CD14-positive monocyte (primary cell): ENCODE measurements around the gene FAXC. TPM values are rescaled to one million over a fixed set of nuclear protein-coding genes. Genes with fewer than 3 reads are reported as not detected.

ENCODE experiments used
- DNase-seq, 3 donors: peaks; one replicate each; pipeline ENCODE4 v3.0.0-alpha.2; 2011 to 2022
- H2AFZ ChIP-seq: 2 replicates; pipeline ENCODE4 v1.6.0; 2012; ENCODE audit warnings: mild to moderate bottlenecking, low read depth, low read length, inconsistent platforms; ENCODE audit not compliant: insufficient read depth, poor library complexity, severe bottlenecking
- H3K27ac ChIP-seq, 2 donors: 1 replicate in 1 of 2; 2 replicates in 1 of 2; pipeline ENCODE4 v1.5.1; 2012 to 2013; ENCODE audit warnings: low read length in 2 of 2, control low read depth in 1 of 2, inconsistent platforms in 1 of 2, low read depth in 1 of 2, mild to moderate bottlenecking in 1 of 2
- H3K27me3 ChIP-seq, 2 donors: one replicate each; pipeline versions ENCODE4 v1.6.0 to v1.6.1; 2011 to 2013; ENCODE audit warnings: low read length in 2 of 2; ENCODE audit not compliant: control insufficient read depth in 2 of 2, insufficient read depth in 2 of 2
- H3K36me3 ChIP-seq, 2 donors: replicated peaks in 1 of 2; 1 replicate in 1 of 2; 2 replicates in 1 of 2; pipeline versions ENCODE4 v1.5.1 to v1.6.1; 2012 to 2013; ENCODE audit warnings: low read length in 2 of 2, control low read depth in 1 of 2, inconsistent platforms in 1 of 2, mild to moderate bottlenecking in 1 of 2; ENCODE audit not compliant: insufficient read depth in 2 of 2, control insufficient read depth in 1 of 2
- H3K4me1 ChIP-seq, 2 donors: 1 replicate in 1 of 2; 2 replicates in 1 of 2; pipeline versions ENCODE4 v1.5.1 to v1.6.1; 2012 to 2013; ENCODE audit warnings: low read length in 2 of 2, control low read depth in 1 of 2, inconsistent platforms in 1 of 2, mild to moderate bottlenecking in 1 of 2, moderate library complexity in 1 of 2; ENCODE audit not compliant: insufficient read depth in 2 of 2, control insufficient read depth in 1 of 2
- H3K4me2 ChIP-seq: replicated peaks from 2 replicates; pipeline ENCODE3; 2012; ENCODE audit warnings: low read length, moderate library complexity, mild to moderate bottlenecking; ENCODE audit not compliant: poor library complexity, severe bottlenecking; ENCODE audit errors: extremely low read depth
- H3K4me3 ChIP-seq, 3 experiments: fragments of 200-600 bp in 1 of 3; sonication (generic) in 1 of 3; replicated peaks in 1 of 3; 1 replicate in 2 of 3; 2 replicates in 1 of 3; pipeline ENCODE4 v1.5.1; 2011 to 2013; ENCODE audit warnings: low read length in 3 of 3, mild to moderate bottlenecking in 3 of 3, control low read depth in 2 of 3, low read depth in 2 of 3, inconsistent platforms in 1 of 3, moderate library complexity in 1 of 3
- H3K79me2 ChIP-seq: 2 replicates; pipeline ENCODE4 v1.6.0; 2012; ENCODE audit warnings: mild to moderate bottlenecking, control low read depth, inconsistent platforms, low read length, moderate library complexity; ENCODE audit not compliant: insufficient read depth
- H3K9ac ChIP-seq: 2 replicates; pipeline ENCODE4 v1.6.0; 2017; ENCODE audit warnings: low read length, mild to moderate bottlenecking; ENCODE audit not compliant: insufficient read depth, poor library complexity, severe bottlenecking
- H3K9me3 ChIP-seq, 2 donors: replicated peaks in 1 of 2; 1 replicate in 1 of 2; 2 replicates in 1 of 2; pipeline versions ENCODE4 v1.5.1 to v1.6.1; 2012 to 2013; ENCODE audit warnings: low read length in 2 of 2, control low read depth in 1 of 2; ENCODE audit not compliant: control insufficient read depth in 1 of 2, insufficient read depth in 1 of 2
- H4K20me1 ChIP-seq: 2 replicates; pipeline ENCODE4 v1.6.0; 2012; ENCODE audit warnings: mild to moderate bottlenecking, low read length, control low read depth, moderate library complexity; ENCODE audit not compliant: insufficient read depth
- H3K27ac Mint-ChIP-seq, 7 donors: one replicate each; pipeline ENCODE4 v1.8.0; 2020; ENCODE audit warnings: mild to moderate bottlenecking in 7 of 7, mixed read lengths in 7 of 7, moderate library complexity in 6 of 7, inconsistent platforms in 2 of 7
- H3K27me3 Mint-ChIP-seq, 3 donors: one replicate each; pipeline ENCODE4 v1.8.0; 2021 to 2022; ENCODE audit warnings: low read depth in 3 of 3, mild to moderate bottlenecking in 3 of 3, mixed read lengths in 3 of 3, moderate library complexity in 3 of 3, inconsistent platforms in 1 of 3
- H3K36me3 Mint-ChIP-seq, 2 donors: one replicate each; pipeline ENCODE4 v1.8.0; 2020; ENCODE audit warnings: mixed read lengths in 2 of 2, inconsistent platforms in 1 of 2, mild to moderate bottlenecking in 1 of 2
- H3K4me1 Mint-ChIP-seq: one replicate; pipeline ENCODE4 v1.8.0; 2020; ENCODE audit warnings: mild to moderate bottlenecking, mixed read lengths
- H3K4me3 Mint-ChIP-seq, 2 donors: one replicate each; pipeline ENCODE4 v1.8.0; 2020; ENCODE audit warnings: mild to moderate bottlenecking in 2 of 2, mixed read lengths in 2 of 2, moderate library complexity in 1 of 2
- H3K9me3 Mint-ChIP-seq, 7 donors: one replicate each; pipeline ENCODE4 v1.8.0; 2020 to 2022; ENCODE audit warnings: mixed read lengths in 7 of 7, mild to moderate bottlenecking in 6 of 7, moderate library complexity in 6 of 7, inconsistent platforms in 2 of 7
- CTCF ChIP-seq: fragments of 200-600 bp; IDR thresholded peaks from one replicate; pipeline ENCODE4 v1.8.0; 2022; ENCODE audit warnings: antibody characterized with exemption, mild to moderate bottlenecking
- WGBS: methylation state at CpG from one replicate; pipeline ENCODE4 v1.1.5; 2013; ENCODE audit warnings: missing lambda C conversion rate; ENCODE audit not compliant: insufficient coverage; 5-methylcytosine and 5-hydroxymethylcytosine counted together
- intact Hi-C, 2 donors: fragments of 100-400 bp; cut with micrococcal nuclease; formaldehyde crosslinking; loops; one replicate each; pipeline versions ENCODE4 v1.15.0 to v1.15.1; 2023
- polyA plus RNA-seq, 3 donors: library from polyadenylated mRNA; depleted of rRNA in 1 of 3; unstranded in 2 of 3; stranded (reverse) in 1 of 3; fragments of 300-500 nt in 2 of 3; fragments of >200 nt in 1 of 3; fragmentation: Illumina TruSeq in 2 of 3; gene quantifications; 1 replicate in 2 of 3; 2 replicates in 1 of 3; pipeline ENCODE4 v1.2.3, GENCODE V29; 2012 to 2021

Gene FAXC
- polyA plus RNA-seq, 3 donors = not detected

- peaks cover 1 to 6% (median 3%) of the 10 kb centered on the region in 3 donors for H3K27me3 Mint-ChIP-seq
- H3K4me3 Mint-ChIP-seq = no peak overlapping the region
- Histone ChIP-seq H3K4me2 (no peak overlapping the region), H2AFZ (no peak overlapping the region), H4K20me1 (no peaks in the 10 kb centered on the region), H3K9me3 (no peaks in the 10 kb centered on the region), H3K4me1 (no peaks in the 10 kb centered on the region), H3K27ac (no peak overlapping the region), H3K9ac (no peak overlapping the region), H3K36me3 (no peaks in the 10 kb centered on the region), H3K79me2 (no peaks in the 10 kb centered on the region), H3K27me3 (no peaks in the 10 kb centered on the region), H3K4me3 (no peak overlapping the region)
- no peaks in the 10 kb centered on the region for H3K36me3 Mint-ChIP-seq
- H3K9me3 Mint-ChIP-seq = no peaks in the 10 kb centered on the region
- intact Hi-C loops = no loop called here
- TF ChIP-seq CTCF = no peak
- H3K27ac Mint-ChIP-seq = no peak overlapping the region
- H3K4me1 Mint-ChIP-seq = no peaks in the 10 kb centered on the region
- DNase-seq = no peak
- 77% methylated on average over 5 of the region's 5 CpGs for WGBS
Observed at GRCh38 chr6:99305021-99305554, 44.4 kb downstream of the FAXC start.

GRCh38 chr6:99297415-99297814 lies 52.1 kb downstream of the FAXC start:
- H3K27ac Mint-ChIP-seq = no peak overlapping the region
- H3K36me3 ChIP-seq = no peaks in the 10 kb centered on the region
- peaks cover 4 to 6% (median 6%) of the 10 kb centered on the region in 3 donors for H3K27me3 Mint-ChIP-seq
- 90% methylated on average over 4 of the region's 5 CpGs for WGBS
- no peak overlapping the region for H3K27ac ChIP-seq
- no peaks in the 10 kb centered on the region for H3K79me2 ChIP-seq
- no peak for DNase-seq
- peaks cover 0 to 3% (median 0%) of the 10 kb centered on the region in 7 donors for H3K9me3 Mint-ChIP-seq
- intact Hi-C loops = no loop called here
- no peaks in the 10 kb centered on the region for H3K4me1 ChIP-seq
- no peaks in the 10 kb centered on the region for H4K20me1 ChIP-seq
- no peaks in the 10 kb centered on the region for H3K36me3 Mint-ChIP-seq
- no peaks in the 10 kb centered on the region for H3K9me3 ChIP-seq
- no peak overlapping the region for H2AFZ ChIP-seq
- H3K9ac ChIP-seq = no peak overlapping the region
- no peak overlapping the region for H3K4me3 ChIP-seq
- H3K4me3 Mint-ChIP-seq = no peak overlapping the region
- H3K4me2 ChIP-seq = no peak overlapping the region
- no peak for TF ChIP-seq CTCF
- no peaks in the 10 kb centered on the region for H3K27me3 ChIP-seq
- no peaks in the 10 kb centered on the region for H3K4me1 Mint-ChIP-seq
